ENCODE data around the gene VPS11.

Gene VPS11

DNA sequence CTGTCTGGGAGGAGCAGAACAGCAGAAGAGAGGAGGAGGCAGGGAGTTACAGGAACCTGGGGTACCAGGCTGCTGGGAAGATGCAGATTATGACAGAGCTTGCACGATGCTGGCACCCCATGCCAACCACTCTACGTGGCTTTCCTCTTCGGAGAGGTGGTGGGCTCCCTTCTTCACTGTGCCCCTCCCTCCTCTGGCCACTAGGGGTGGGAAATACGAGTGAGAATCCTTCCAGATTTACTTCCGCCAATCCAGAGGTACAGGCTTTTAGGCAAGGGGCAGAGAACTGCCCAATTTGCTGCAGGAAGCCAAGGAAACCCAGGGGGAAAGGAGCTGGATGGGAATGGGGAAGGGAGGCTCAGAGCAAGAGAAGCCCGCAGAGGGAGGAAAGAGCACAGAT is 22.9 kb upstream of the VPS11 start:
- Histone ChIP-seq H3K4me3 (ENCODE audit: low read length) (no peak overlapping the region), H3K36me3 (replicated peaks; ENCODE audit: low read depth, low read length) (peaks cover 52% of the 10 kb centered on the region), H3K9me3 (ENCODE audit: insufficient read depth, low read length) (no peaks in the 10 kb centered on the region), H3K27ac (ENCODE audit: low read length) (no peak overlapping the region), H3K27me3 (ENCODE audit: low read depth, low read length) (no peaks in the 10 kb centered on the region), H3K4me2 (ENCODE audit: low read length) (no peak overlapping the region), H4K20me1 (ENCODE audit: insufficient read depth, low read length) (no peaks in the 10 kb centered on the region), H3K79me2 (ENCODE audit: low read length) (peaks cover 9% of the 10 kb centered on the region), H2AFZ (ENCODE audit: low read depth, low read length) (no peak overlapping the region), H3K9ac (ENCODE audit: low read length) (no peak overlapping the region), H3K4me1 (ENCODE audit: low read length) (peaks cover 42% of the 10 kb centered on the region)
- no peak for TF ChIP-seq EZH2phosphoT487 (IDR thresholded peaks at IDR 0.05; ENCODE audit: low read depth)
- TF ChIP-seq, protein P1, sequence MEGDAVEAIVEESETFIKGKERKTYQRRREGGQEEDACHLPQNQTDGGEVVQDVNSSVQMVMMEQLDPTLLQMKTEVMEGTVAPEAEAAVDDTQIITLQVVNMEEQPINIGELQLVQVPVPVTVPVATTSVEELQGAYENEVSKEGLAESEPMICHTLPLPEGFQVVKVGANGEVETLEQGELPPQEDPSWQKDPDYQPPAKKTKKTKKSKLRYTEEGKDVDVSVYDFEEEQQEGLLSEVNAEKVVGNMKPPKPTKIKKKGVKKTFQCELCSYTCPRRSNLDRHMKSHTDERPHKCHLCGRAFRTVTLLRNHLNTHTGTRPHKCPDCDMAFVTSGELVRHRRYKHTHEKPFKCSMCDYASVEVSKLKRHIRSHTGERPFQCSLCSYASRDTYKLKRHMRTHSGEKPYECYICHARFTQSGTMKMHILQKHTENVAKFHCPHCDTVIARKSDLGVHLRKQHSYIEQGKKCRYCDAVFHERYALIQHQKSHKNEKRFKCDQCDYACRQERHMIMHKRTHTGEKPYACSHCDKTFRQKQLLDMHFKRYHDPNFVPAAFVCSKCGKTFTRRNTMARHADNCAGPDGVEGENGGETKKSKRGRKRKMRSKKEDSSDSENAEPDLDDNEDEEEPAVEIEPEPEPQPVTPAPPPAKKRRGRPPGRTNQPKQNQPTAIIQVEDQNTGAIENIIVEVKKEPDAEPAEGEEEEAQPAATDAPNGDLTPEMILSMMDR (IDR thresholded peaks at IDR 0.05; ENCODE audit: low read depth, low read length) = no peak

DNA sequence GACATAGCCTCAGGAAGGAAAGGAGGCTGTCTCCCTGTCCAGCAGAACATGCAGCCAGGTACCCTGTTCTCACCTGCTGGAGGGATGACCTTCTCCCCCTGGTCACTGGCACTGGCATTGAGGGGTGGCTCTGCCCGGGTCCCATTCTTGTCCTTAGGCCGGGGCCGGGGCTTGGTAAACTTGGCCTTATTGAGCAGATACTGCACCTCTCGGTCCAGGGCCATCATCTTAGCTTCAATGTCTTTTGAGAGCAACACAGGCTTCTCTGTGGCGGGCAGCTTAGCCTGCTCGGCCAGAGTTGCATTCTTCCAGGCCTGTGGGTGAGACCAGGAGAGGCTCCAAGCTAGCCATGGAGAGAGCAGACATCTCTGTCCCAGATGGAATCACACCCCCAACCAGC is 21.1 kb upstream of the VPS11 start:
- Histone ChIP-seq H3K4me2 (ENCODE audit: low read length) (no peak overlapping the region), H3K79me2 (ENCODE audit: low read length) (peaks cover 25% of the 10 kb centered on the region), H3K4me1 (ENCODE audit: low read length) (peaks cover 50% of the 10 kb centered on the region), H4K20me1 (ENCODE audit: insufficient read depth, low read length) (no peaks in the 10 kb centered on the region), H2AFZ (ENCODE audit: low read depth, low read length) (no peak overlapping the region), H3K9me3 (ENCODE audit: insufficient read depth, low read length) (no peaks in the 10 kb centered on the region), H3K27me3 (ENCODE audit: low read depth, low read length) (no peaks in the 10 kb centered on the region), H3K4me3 (ENCODE audit: low read length) (no peak overlapping the region), H3K36me3 (replicated peaks; ENCODE audit: low read depth, low read length) (peaks cover 64% of the 10 kb centered on the region), H3K27ac (ENCODE audit: low read length) (peak overlapping the region; percentile 73; the same call in 1 of the 2 replicates), H3K9ac (ENCODE audit: low read length) (no peak overlapping the region)
- TF ChIP-seq, protein P1 (IDR thresholded peaks at IDR 0.05; ENCODE audit: low read depth, low read length) = no peak
- TF ChIP-seq EZH2phosphoT487 (IDR thresholded peaks at IDR 0.05; ENCODE audit: low read depth) = no peak

DNA sequence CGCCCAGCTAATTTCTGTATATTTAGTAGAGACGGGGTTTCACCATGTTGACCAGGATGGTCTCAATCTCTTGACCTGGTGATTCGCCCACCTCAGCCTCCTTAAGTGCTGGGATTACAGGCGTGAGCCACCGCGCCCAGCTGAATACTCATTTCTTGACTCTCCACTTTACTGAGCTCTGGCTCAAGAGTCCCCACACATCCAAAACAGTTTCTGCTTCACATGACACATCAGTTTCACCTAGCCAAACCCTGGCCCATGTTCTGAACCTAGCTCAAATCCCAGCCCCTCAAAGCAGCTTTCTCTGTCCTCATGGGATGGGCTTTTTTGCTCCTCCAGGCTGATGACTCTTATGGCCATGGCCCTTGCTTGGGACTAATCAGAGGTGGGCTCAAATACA is 20.4 kb upstream of the VPS11 start:
- Histone ChIP-seq H3K9me3 (ENCODE audit: insufficient read depth, low read length) (no peaks in the 10 kb centered on the region), H3K27ac (ENCODE audit: low read length) (peak overlapping the region; percentile 73), H2AFZ (ENCODE audit: low read depth, low read length) (no peak overlapping the region), H3K9ac (ENCODE audit: low read length) (peak overlapping the region; percentile 31; the same call in 1 of the 2 replicates), H3K4me1 (ENCODE audit: low read length) (peaks cover 50% of the 10 kb centered on the region), H3K36me3 (replicated peaks; ENCODE audit: low read depth, low read length) (peaks cover 65% of the 10 kb centered on the region), H3K4me3 (ENCODE audit: low read length) (no peak overlapping the region), H3K4me2 (ENCODE audit: low read length) (peak overlapping the region; percentile 33), H3K27me3 (ENCODE audit: low read depth, low read length) (no peaks in the 10 kb centered on the region), H4K20me1 (ENCODE audit: insufficient read depth, low read length) (no peaks in the 10 kb centered on the region), H3K79me2 (ENCODE audit: low read length) (peaks cover 25% of the 10 kb centered on the region)
- TF ChIP-seq, protein P1 (IDR thresholded peaks at IDR 0.05; ENCODE audit: low read depth, low read length) = no peak
- no peak for TF ChIP-seq EZH2phosphoT487 (IDR thresholded peaks at IDR 0.05; ENCODE audit: low read depth)

DNA sequence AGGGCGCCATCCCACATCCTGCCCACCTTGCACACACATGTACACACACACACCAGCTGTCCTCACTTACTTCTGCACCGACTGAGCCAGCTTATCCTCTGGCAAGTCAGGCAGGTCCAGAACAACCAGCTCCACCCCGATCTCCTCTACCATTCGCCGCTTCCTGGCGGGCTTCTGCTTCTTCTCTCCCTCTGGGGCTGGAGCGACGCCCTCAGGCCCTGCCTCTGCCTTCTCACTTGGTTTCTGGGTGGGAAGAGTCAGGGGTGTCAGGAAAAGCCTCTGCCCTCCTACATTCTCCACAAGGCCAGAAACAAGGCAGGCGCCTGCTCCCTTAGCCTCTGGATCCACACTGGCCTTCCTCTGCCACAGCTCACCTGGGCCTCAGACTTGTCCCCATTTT is 19.0 kb upstream of the VPS11 start:
- no peaks in the 10 kb centered on the region for H4K20me1 ChIP-seq (ENCODE audit: insufficient read depth, low read length)
- H3K79me2 ChIP-seq (ENCODE audit: low read length) = peaks cover 30% of the 10 kb centered on the region
- peaks cover 62% of the 10 kb centered on the region for H3K4me1 ChIP-seq (ENCODE audit: low read length)
- H3K4me3 ChIP-seq (ENCODE audit: low read length) = no peak overlapping the region
- H3K27ac ChIP-seq (ENCODE audit: low read length) = no peak overlapping the region
- no peak overlapping the region for H3K9ac ChIP-seq (ENCODE audit: low read length)
- TF ChIP-seq, protein P1 (IDR thresholded peaks at IDR 0.05; ENCODE audit: low read depth, low read length) = no peak
- TF ChIP-seq EZH2phosphoT487 (IDR thresholded peaks at IDR 0.05; ENCODE audit: low read depth) = no peak
- H2AFZ ChIP-seq (ENCODE audit: low read depth, low read length) = no peak overlapping the region
- peaks cover 78% of the 10 kb centered on the region for H3K36me3 ChIP-seq (replicated peaks; ENCODE audit: low read depth, low read length)
- H3K9me3 ChIP-seq (ENCODE audit: insufficient read depth, low read length) = no peaks in the 10 kb centered on the region
- no peak overlapping the region for H3K4me2 ChIP-seq (ENCODE audit: low read length)
- no peaks in the 10 kb centered on the region for H3K27me3 ChIP-seq (ENCODE audit: low read depth, low read length)

Measured in OCI-LY3 (cell line).